Measurements from ENCODE around the gene CST5.
"Not testable (repeated sequence)": the region's sequence is repeated elsewhere in the genome, so short reads cannot be mapped to it uniquely, and the experiment has no call there.

Gene CST5

GRCh38 chr20:23887856-23888255 lies 8.3 kb upstream of the CST5 start:
- DNase-seq: no peak

GRCh38 chr20:23884771-23885162 lies 5.2 kb upstream of the CST5 start:
- DNase-seq: no peak

- DNase-seq: no peak
These were observed 4.7 kb upstream of the CST5 start for GRCh38 chr20:23884136-23884770.

- DNase-seq: no peak
These were observed 1.8 kb upstream of the CST5 start for GRCh38 chr20:23881371-23881770.

GRCh38 chr20:23880417-23880816 lies 869 bp upstream of the CST5 start:
- no peak for DNase-seq

GRCh38 chr20:23879811-23880374 lies 345 bp upstream of the CST5 start:
- DNase-seq: no peak

- no peak for DNase-seq
These were observed 761 bp downstream of the CST5 start for GRCh38 chr20:23878787-23879186.

- DNase-seq: not testable (repeated sequence)
These were observed 1.5 kb downstream of the CST5 start for GRCh38 chr20:23878016-23878542.

GRCh38 chr20:23877524-23877923 lies 2.0 kb downstream of the CST5 start:
- DNase-seq: no peak

- DNase-seq: no peak
These were observed 3.8 kb downstream of the CST5 start for GRCh38 chr20:23875606-23876237.

GRCh38 chr20:23874747-23875146 lies 4.8 kb downstream of the CST5 start:
- no peak for DNase-seq

GRCh38 chr20:23873370-23874015 lies 6.1 kb downstream of the CST5 start:
- no peak for DNase-seq

- DNase-seq: no peak
These were observed 7.5 kb downstream of the CST5 start for GRCh38 chr20:23872065-23872464.

- no peak for DNase-seq
These were observed 9.1 kb downstream of the CST5 start for GRCh38 chr20:23870461-23870860.

- no peak for DNase-seq
These were observed 10.0 kb downstream of the CST5 start for GRCh38 chr20:23869520-23869919.

- no peak for DNase-seq
These were observed 11.2 kb downstream of the CST5 start for GRCh38 chr20:23868321-23868720.

GRCh38 chr20:23867152-23867776 lies 12.3 kb downstream of the CST5 start:
- no peak for DNase-seq

GRCh38 chr20:23860771-23861170 lies 18.8 kb downstream of the CST5 start:
- not testable (repeated sequence) for DNase-seq

- no peak for DNase-seq
These were observed 21.5 kb downstream of the CST5 start for GRCh38 chr20:23857962-23858595.

GRCh38 chr20:23856736-23857135 lies 22.8 kb downstream of the CST5 start:
- no peak for DNase-seq

- no peak for DNase-seq
These were observed 23.3 kb downstream of the CST5 start for GRCh38 chr20:23856226-23856625.

GRCh38 chr20:23841693-23842092 lies 37.9 kb downstream of the CST5 start:
- DNase-seq: no peak

GRCh38 chr20:23835716-23836115 lies 43.8 kb downstream of the CST5 start:
- DNase-seq: no peak
